Endothelial cell of umbilical vein (primary cell): ENCODE measurements around the gene TBCD. TPM values are rescaled to one million over a fixed set of nuclear protein-coding genes. Genes with fewer than 3 reads are reported as not detected.
A peak's percentile ranks its signal among the peaks of the same experiment; 100 is the strongest.

ENCODE experiments used
- BruUV-seq: library from RNA; stranded (reverse); fragments of 400-500 nt; replicated peaks from 2 replicates; lab custom pipeline; 2021; lab: Mats Ljungman, UMichigan
- CTCF ChIA-PET: fragments of 300-600, 350-600 bp; sonication (Branson Sonifier 250); formaldehyde crosslinking; loops from one replicate; lab custom pipeline; 2021; ENCODE audit warnings: antibody characterized with exemption, inconsistent platforms; lab: Charles Lee
- POLR2A ChIA-PET: fragments of 300-600, 350-600 bp; sonication (Branson Sonifier 250); formaldehyde crosslinking; loops from one replicate; lab custom pipeline; 2021; ENCODE audit warnings: antibody characterized with exemption, inconsistent platforms; lab: Charles Lee
- DNase-seq: peaks from one replicate; pipeline ENCODE4 v3.0.0-alpha.2; 2011; ENCODE audit warnings: low read depth, low spot score
- FAIRE-seq: peaks from 2 replicates; lab custom pipeline; 2011; peaks lifted over from hg19 to GRCh38; lab: Jason Lieb, UNC
- H2AFZ ChIP-seq: 2 replicates; pipeline ENCODE4 v1.6.0; 2012; ENCODE audit warnings: low read depth, low read length, control low read depth, inconsistent platforms
- H3K27ac ChIP-seq: 2 replicates; pipeline ENCODE4 v1.5.1; 2011; ENCODE audit warnings: low read depth, mild to moderate bottlenecking, control low read depth, low read length, moderate library complexity; ENCODE audit not compliant: insufficient read depth
- H3K27me3 ChIP-seq, 2 experiments: 2 replicates each; pipeline versions ENCODE4 v1.6.0 to v1.6.1; 2011; ENCODE audit warnings: low read length in 2 of 2, mixed read lengths in 1 of 2; ENCODE audit not compliant: control insufficient read depth in 2 of 2, insufficient read depth in 2 of 2
- H3K36me3 ChIP-seq, 2 experiments: 2 replicates in 1 of 2; 3 replicates in 1 of 2; pipeline ENCODE4 v1.5.1; 2011; ENCODE audit warnings: low read length in 2 of 2, mild to moderate bottlenecking in 1 of 2, moderate library complexity in 1 of 2; ENCODE audit not compliant: control insufficient read depth in 2 of 2, insufficient read depth in 2 of 2; ENCODE audit errors: extremely low read depth in 1 of 2
- H3K4me1 ChIP-seq: 3 replicates; pipeline ENCODE4 v1.5.1; 2011; ENCODE audit warnings: mild to moderate bottlenecking, low read length; ENCODE audit not compliant: control insufficient read depth, insufficient read depth; ENCODE audit errors: extremely low read depth
- H3K4me2 ChIP-seq: 2 replicates; pipeline ENCODE4 v1.6.1; 2011; ENCODE audit warnings: low read length, control low read depth, mixed read lengths; ENCODE audit not compliant: insufficient read depth
- H3K4me3 ChIP-seq, 3 experiments: fragments of 200-600 bp in 1 of 3; sonication (generic), shearing (Covaris generic) in 1 of 3; replicated peaks in 1 of 3; 2 replicates each; pipeline ENCODE4 v1.5.1; 2011 to 2016; ENCODE audit warnings: control low read depth in 3 of 3, low read length in 3 of 3, mild to moderate bottlenecking in 2 of 3, inconsistent platforms in 1 of 3, low read depth in 1 of 3, moderate library complexity in 1 of 3; ENCODE audit not compliant: insufficient read depth in 1 of 3
- H3K79me2 ChIP-seq: 2 replicates; pipeline ENCODE4 v1.6.0; 2012; ENCODE audit warnings: low read length, inconsistent platforms; ENCODE audit not compliant: control insufficient read depth, insufficient read depth
- H3K9ac ChIP-seq: replicated peaks from 2 replicates; pipeline ENCODE3; 2011; ENCODE audit warnings: low read length, control low read depth; ENCODE audit not compliant: insufficient read depth; ENCODE audit errors: extremely low read depth
- H3K9me1 ChIP-seq: replicated peaks from 3 replicates; pipeline ENCODE4 v1.6.0; 2011; ENCODE audit warnings: mild to moderate bottlenecking, low read length; ENCODE audit not compliant: control insufficient read depth, insufficient read depth; ENCODE audit errors: extremely low read depth
- H3K9me3 ChIP-seq: replicated peaks from 2 replicates; pipeline ENCODE4 v1.5.1; 2012; ENCODE audit warnings: low read length, inconsistent platforms; ENCODE audit not compliant: control insufficient read depth, insufficient read depth
- H4K20me1 ChIP-seq: replicated peaks from 2 replicates; pipeline ENCODE3; 2011; ENCODE audit warnings: mild to moderate bottlenecking, low read length; ENCODE audit not compliant: control insufficient read depth, insufficient read depth; ENCODE audit errors: extremely low read depth
- CTCF ChIP-seq, 2 donors: IDR thresholded peaks; 1 replicate in 1 of 2; 2 replicates in 1 of 2; pipeline ENCODE4 v1.5.1; 2011; ENCODE audit warnings: low read length in 2 of 2, mild to moderate bottlenecking in 2 of 2, moderate library complexity in 2 of 2, control low read depth in 1 of 2, inconsistent platforms in 1 of 2, low read depth in 1 of 2; ENCODE audit not compliant: insufficient read depth in 1 of 2; ENCODE audit errors: extremely low read depth in 1 of 2
- GATA2 ChIP-seq: IDR thresholded peaks from 2 replicates; pipeline ENCODE4 v1.7.0; 2011; ENCODE audit warnings: low read depth, mild to moderate bottlenecking, moderate library complexity, mixed read lengths, low read length; ENCODE audit not compliant: insufficient read length, insufficient read depth
- MAX ChIP-seq: IDR thresholded peaks from 2 replicates; pipeline ENCODE4 v1.6.1; 2011; ENCODE audit not compliant: insufficient read depth, insufficient read length
- MYC ChIP-seq: IDR thresholded peaks from one replicate; pipeline ENCODE4 v1.6.1; 2011; ENCODE audit warnings: mild to moderate bottlenecking, low read depth, low read length
- POLR2A ChIP-seq: IDR thresholded peaks from 2 replicates; pipeline ENCODE4 v1.6.1; 2012; ENCODE audit warnings: low read depth, mild to moderate bottlenecking, control low read depth, low read length
- POLR2AphosphoS5 ChIP-seq: IDR thresholded peaks from 2 replicates; pipeline ENCODE4 v1.6.1; 2012; ENCODE audit warnings: low read depth, mild to moderate bottlenecking, control low read depth, low read length, moderate library complexity; ENCODE audit not compliant: insufficient read depth
- dilution Hi-C: fragments of 300-500 bp; cut with MboI; formaldehyde crosslinking; loops from one replicate; pipeline ENCODE4 v1.15.0; 2019; ENCODE audit warnings: low sequenced_read_pairs; ENCODE audit not compliant: extremely low pct_ligation_motif_present
- intact Hi-C: fragments of 100-400 bp; cut with micrococcal nuclease; formaldehyde crosslinking; loops from one replicate; pipeline ENCODE4 v1.10.0; 2022
- polyA plus RNA-seq, 4 experiments: library from polyadenylated mRNA; depleted of rRNA in 3 of 4; stranded (reverse) in 3 of 4; unstranded in 1 of 4; fragments of >200 nt; gene quantifications; 2 replicates each; pipeline versions ENCODE4 v1.2.1 to v1.2.3, GENCODE V29; 2011 to 2012; ENCODE audit warnings: missing spikeins in 1 of 4
- total RNA-seq: library from RNA; stranded (reverse); gene quantifications from 2 replicates; pipeline ENCODE4 v1.2.3, GENCODE V29; 2021

The TBCD gene
- total and polyA plus RNA-seq, 2 donors (not counting 3 experiments of a cell fraction or from before 2014, with no cell fraction given): 121 to 145 TPM

GRCh38 chr17:82734987-82735866 is 16.6 kb upstream of the TBCD start, which contains the start of gene FN3K:
Gene FN3K, plus strand, starts transcription at chr17:82735615. Its CDS starts 22 bp downstream, at chr17:82735637.
- Histone ChIP-seq H3K4me2 (peak within 1 kb of the TSS; percentile 32), H3K9ac (peak within 1 kb of the TSS; percentile 50), H3K9me3 (peaks cover 2% of the 10 kb centered on the region), H3K9me1 (no peaks in the 10 kb centered on the region), H3K4me1 (no peaks in the 10 kb centered on the region), H4K20me1 (no peaks in the 10 kb centered on the region), H3K79me2 (no peaks in the 10 kb centered on the region), H3K4me3 (peak within 1 kb of the TSS; percentile 45 to 81 (median 47)), H3K27ac (no peak within 1 kb of the TSS), H2AFZ (peak within 1 kb of the TSS; percentile 74), H3K36me3 (no peaks in the 10 kb centered on the region), H3K27me3 (no peaks in the 10 kb centered on the region)
- BruUV-seq: no TSS peak
- peak; percentile 74 for FAIRE-seq
- dilution Hi-C loops (no loop called here), intact Hi-C loops (loop anchor here (1.0 kb wide), 2 partner anchors 16 to 19 kb away; partner anchors contain the start of gene FN3KRP)
- ChIA-PET POLR2A (interaction anchor here (0.6 kb wide), 1 partner anchor 17 kb away, joined by 3 read pairs; no protein-coding TSS in a partner anchor), CTCF (interaction anchor here (0.7 kb wide), 1 partner anchor 19 kb away, joined by 3 read pairs; the partner anchor contains the start of gene FN3KRP)
- peak; percentile 64 for DNase-seq
- TF ChIP-seq MAX (peak; percentile 15), POLR2AphosphoS5 (peak; percentile 61), MYC (no peak), CTCF (IDR thresholded peaks at IDR 0.05; ENCODE audit: extremely low read depth in 1 of 2, insufficient read depth in 1 of 2, low read depth in 1 of 2, low read length in 2 of 2) (no peak), POLR2A (peak; percentile 59), GATA2 (no peak)
